GM21723 (cell line): ENCODE measurements around the gene BATF.

Source experiments
- ATAC-seq: cut with Tn5 transposase; IDR thresholded peaks from one replicate; pipeline ENCODE4 v1.9.1; 2021; ENCODE audit warnings: mild to moderate bottlenecking, moderate library complexity; ENCODE audit not compliant: unreplicated experiment

The BATF gene

GRCh38 chr14:75531660-75532317 is 9.5 kb downstream of the BATF start:
- no peak for ATAC-seq

GRCh38 chr14:75533791-75534555 is 11.7 kb downstream of the BATF start:
- no peak for ATAC-seq

- ATAC-seq = no peak
Measured at GRCh38 chr14:75535164-75535898, 13.1 kb downstream of the BATF start.

- no peak for ATAC-seq
Measured at GRCh38 chr14:75537071-75537470, 14.8 kb downstream of the BATF start.

- ATAC-seq = peak; percentile 4
Measured at GRCh38 chr14:75539162-75539560, 16.9 kb downstream of the BATF start.

- ATAC-seq = peak; percentile 52
Measured at GRCh38 chr14:75539561-75540478, 17.6 kb downstream of the BATF start.

GRCh38 chr14:75540479-75540851 is 18.2 kb downstream of the BATF start:
- ATAC-seq = no peak

- ATAC-seq = peak; percentile 53
Measured at GRCh38 chr14:75542588-75543091, 20.4 kb downstream of the BATF start.

GRCh38 chr14:75543253-75543652 is 21.0 kb downstream of the BATF start:
- no peak for ATAC-seq

GRCh38 chr14:75543786-75544185 is 21.5 kb downstream of the BATF start:
- no peak for ATAC-seq

GRCh38 chr14:75545907-75546306 is 23.6 kb downstream of the BATF start:
- no peak for ATAC-seq

- ATAC-seq = no peak
Measured at GRCh38 chr14:75547552-75548250, 25.4 kb downstream of the BATF start.

GRCh38 chr14:75548544-75548943 is 26.3 kb downstream of the BATF start:
- peak; percentile 14 for ATAC-seq

GRCh38 chr14:75549169-75549568 is 26.9 kb downstream of the BATF start:
- peak; percentile 65 for ATAC-seq

GRCh38 chr14:75551021-75551420 is 28.8 kb downstream of the BATF start:
- ATAC-seq = no peak

GRCh38 chr14:75553157-75553556 is 30.9 kb downstream of the BATF start:
- no peak for ATAC-seq

GRCh38 chr14:75553761-75554364 is 31.6 kb downstream of the BATF start:
- no peak for ATAC-seq

GRCh38 chr14:75554482-75554881 is 32.2 kb downstream of the BATF start:
- ATAC-seq = no peak

GRCh38 chr14:75558440-75558839 is 36.2 kb downstream of the BATF start:
- no peak for ATAC-seq

- no peak for ATAC-seq
Measured at GRCh38 chr14:75559045-75559444, 36.8 kb downstream of the BATF start.
